ENCODE measurements around the gene INAFM1.

The INAFM1 gene

DNA sequence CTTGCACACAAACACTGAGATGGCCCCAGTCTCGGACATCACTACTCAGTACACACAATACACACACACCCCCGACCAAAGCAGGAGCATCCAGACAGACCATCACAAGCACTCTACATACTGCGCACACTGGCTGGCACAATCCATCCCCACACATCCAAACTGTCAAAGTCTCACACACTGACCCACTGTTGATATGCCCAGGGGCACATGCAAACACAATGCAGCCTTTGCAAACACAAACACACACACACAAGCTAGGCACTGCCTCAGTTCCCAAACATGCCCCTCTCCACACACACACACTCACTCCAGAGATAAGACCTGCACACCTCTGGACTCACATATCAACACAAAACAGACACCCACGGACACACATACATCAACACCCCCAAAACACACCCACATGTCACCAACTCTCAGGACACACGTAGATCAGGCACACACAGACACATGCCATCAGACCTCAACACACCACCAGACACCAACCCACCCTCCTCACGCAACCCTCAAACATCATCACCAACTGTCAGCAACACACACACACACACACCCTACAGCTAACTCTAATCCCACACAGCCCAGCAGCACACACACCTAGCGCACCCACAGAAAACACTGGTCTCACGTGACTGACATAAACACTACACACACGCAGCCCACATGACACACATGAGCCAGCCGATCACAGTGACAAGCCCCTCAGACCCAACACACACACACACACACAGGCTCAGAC is 45.6 kb upstream of the INAFM1 start (continued):
- TF ChIP-seq, protein P1, sequence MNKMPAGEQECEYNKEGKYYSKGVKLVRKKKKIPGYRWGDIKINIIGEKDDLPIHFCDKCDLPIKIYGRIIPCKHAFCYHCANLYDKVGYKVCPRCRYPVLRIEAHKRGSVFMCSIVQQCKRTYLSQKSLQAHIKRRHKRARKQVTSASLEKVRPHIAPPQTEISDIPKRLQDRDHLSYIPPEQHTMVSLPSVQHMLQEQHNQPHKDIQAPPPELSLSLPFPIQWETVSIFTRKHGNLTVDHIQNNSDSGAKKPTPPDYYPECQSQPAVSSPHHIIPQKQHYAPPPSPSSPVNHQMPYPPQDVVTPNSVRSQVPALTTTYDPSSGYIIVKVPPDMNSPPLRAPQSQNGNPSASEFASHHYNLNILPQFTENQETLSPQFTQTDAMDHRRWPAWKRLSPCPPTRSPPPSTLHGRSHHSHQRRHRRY (tag by site-specific recombination; IDR thresholded peaks at IDR 0.05), result no peak
- TF ChIP-seq HOXA7 (CRISPR knock-in tag; IDR thresholded peaks at IDR 0.05; ENCODE audit: borderline replicate concordance), result no peak
- peak; percentile 29; the same call in 1 of the 2 replicates for TF ChIP-seq OVOL3 (tag by site-specific recombination; IDR thresholded peaks at IDR 0.05)
- TF ChIP-seq ZNF174 (tag by site-specific recombination; IDR thresholded peaks at IDR 0.05), result no peak
- TF ChIP-seq, protein P2, sequence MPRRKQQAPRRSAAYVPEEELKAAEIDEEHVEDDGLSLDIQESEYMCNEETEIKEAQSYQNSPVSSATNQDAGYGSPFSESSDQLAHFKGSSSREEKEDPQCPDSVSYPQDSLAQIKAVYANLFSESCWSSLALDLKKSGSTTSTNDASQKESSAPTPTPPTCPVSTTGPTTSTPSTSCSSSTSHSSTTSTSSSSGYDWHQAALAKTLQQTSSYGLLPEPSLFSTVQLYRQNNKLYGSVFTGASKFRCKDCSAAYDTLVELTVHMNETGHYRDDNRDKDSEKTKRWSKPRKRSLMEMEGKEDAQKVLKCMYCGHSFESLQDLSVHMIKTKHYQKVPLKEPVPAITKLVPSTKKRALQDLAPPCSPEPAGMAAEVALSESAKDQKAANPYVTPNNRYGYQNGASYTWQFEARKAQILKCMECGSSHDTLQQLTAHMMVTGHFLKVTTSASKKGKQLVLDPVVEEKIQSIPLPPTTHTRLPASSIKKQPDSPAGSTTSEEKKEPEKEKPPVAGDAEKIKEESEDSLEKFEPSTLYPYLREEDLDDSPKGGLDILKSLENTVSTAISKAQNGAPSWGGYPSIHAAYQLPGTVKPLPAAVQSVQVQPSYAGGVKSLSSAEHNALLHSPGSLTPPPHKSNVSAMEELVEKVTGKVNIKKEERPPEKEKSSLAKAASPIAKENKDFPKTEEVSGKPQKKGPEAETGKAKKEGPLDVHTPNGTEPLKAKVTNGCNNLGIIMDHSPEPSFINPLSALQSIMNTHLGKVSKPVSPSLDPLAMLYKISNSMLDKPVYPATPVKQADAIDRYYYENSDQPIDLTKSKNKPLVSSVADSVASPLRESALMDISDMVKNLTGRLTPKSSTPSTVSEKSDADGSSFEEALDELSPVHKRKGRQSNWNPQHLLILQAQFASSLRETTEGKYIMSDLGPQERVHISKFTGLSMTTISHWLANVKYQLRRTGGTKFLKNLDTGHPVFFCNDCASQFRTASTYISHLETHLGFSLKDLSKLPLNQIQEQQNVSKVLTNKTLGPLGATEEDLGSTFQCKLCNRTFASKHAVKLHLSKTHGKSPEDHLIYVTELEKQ (tag by site-specific recombination; IDR thresholded peaks at IDR 0.05; ENCODE audit: borderline replicate concordance), result peak; percentile 70; the same call in 1 of the 2 replicates
- TF ChIP-seq, protein P3, sequence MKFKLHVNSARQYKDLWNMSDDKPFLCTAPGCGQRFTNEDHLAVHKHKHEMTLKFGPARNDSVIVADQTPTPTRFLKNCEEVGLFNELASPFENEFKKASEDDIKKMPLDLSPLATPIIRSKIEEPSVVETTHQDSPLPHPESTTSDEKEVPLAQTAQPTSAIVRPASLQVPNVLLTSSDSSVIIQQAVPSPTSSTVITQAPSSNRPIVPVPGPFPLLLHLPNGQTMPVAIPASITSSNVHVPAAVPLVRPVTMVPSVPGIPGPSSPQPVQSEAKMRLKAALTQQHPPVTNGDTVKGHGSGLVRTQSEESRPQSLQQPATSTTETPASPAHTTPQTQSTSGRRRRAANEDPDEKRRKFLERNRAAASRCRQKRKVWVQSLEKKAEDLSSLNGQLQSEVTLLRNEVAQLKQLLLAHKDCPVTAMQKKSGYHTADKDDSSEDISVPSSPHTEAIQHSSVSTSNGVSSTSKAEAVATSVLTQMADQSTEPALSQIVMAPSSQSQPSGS (tag by site-specific recombination; IDR thresholded peaks at IDR 0.05; ENCODE audit: low read depth), result no peak
- TF ChIP-seq ZNF24 (tag by site-specific recombination; IDR thresholded peaks at IDR 0.05), result no peak
- no peak; the same call in 1 of the 2 replicates for TF ChIP-seq ZNF621 (tag by site-specific recombination; IDR thresholded peaks at IDR 0.05)
- peak; percentile 83 for TF ChIP-seq ZNF391 (tag by site-specific recombination; IDR thresholded peaks at IDR 0.05; ENCODE audit: borderline replicate concordance, low read depth)
- TF ChIP-seq ZNF202 (tag by site-specific recombination; IDR thresholded peaks at IDR 0.05; ENCODE audit: borderline replicate concordance), result no peak
- no peak for TF ChIP-seq ZNF626 (tag by site-specific recombination; IDR thresholded peaks at IDR 0.05)
- no peak for TF ChIP-seq ZNF843 (tag by site-specific recombination; IDR thresholded peaks at IDR 0.05)
- TF ChIP-seq ZBTB17 (tag by site-specific recombination; IDR thresholded peaks at IDR 0.05), result peak; percentile 72
- 0 out of 2 replicates have a peak, but pooled peaks have one; percentile 9 for TF ChIP-seq ZNF121 (tag by site-specific recombination; IDR thresholded peaks at IDR 0.05)
- TF ChIP-seq, protein P4, sequence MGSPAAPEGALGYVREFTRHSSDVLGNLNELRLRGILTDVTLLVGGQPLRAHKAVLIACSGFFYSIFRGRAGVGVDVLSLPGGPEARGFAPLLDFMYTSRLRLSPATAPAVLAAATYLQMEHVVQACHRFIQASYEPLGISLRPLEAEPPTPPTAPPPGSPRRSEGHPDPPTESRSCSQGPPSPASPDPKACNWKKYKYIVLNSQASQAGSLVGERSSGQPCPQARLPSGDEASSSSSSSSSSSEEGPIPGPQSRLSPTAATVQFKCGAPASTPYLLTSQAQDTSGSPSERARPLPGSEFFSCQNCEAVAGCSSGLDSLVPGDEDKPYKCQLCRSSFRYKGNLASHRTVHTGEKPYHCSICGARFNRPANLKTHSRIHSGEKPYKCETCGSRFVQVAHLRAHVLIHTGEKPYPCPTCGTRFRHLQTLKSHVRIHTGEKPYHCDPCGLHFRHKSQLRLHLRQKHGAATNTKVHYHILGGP (tag by site-specific recombination; IDR thresholded peaks at IDR 0.05), result 0 out of 2 replicates have a peak, but pooled peaks have one; percentile 38
- no peak; the same call in 1 of the 2 replicates for TF ChIP-seq ZNF112 (tag by site-specific recombination; IDR thresholded peaks at IDR 0.05)
- TF ChIP-seq, protein P5, sequence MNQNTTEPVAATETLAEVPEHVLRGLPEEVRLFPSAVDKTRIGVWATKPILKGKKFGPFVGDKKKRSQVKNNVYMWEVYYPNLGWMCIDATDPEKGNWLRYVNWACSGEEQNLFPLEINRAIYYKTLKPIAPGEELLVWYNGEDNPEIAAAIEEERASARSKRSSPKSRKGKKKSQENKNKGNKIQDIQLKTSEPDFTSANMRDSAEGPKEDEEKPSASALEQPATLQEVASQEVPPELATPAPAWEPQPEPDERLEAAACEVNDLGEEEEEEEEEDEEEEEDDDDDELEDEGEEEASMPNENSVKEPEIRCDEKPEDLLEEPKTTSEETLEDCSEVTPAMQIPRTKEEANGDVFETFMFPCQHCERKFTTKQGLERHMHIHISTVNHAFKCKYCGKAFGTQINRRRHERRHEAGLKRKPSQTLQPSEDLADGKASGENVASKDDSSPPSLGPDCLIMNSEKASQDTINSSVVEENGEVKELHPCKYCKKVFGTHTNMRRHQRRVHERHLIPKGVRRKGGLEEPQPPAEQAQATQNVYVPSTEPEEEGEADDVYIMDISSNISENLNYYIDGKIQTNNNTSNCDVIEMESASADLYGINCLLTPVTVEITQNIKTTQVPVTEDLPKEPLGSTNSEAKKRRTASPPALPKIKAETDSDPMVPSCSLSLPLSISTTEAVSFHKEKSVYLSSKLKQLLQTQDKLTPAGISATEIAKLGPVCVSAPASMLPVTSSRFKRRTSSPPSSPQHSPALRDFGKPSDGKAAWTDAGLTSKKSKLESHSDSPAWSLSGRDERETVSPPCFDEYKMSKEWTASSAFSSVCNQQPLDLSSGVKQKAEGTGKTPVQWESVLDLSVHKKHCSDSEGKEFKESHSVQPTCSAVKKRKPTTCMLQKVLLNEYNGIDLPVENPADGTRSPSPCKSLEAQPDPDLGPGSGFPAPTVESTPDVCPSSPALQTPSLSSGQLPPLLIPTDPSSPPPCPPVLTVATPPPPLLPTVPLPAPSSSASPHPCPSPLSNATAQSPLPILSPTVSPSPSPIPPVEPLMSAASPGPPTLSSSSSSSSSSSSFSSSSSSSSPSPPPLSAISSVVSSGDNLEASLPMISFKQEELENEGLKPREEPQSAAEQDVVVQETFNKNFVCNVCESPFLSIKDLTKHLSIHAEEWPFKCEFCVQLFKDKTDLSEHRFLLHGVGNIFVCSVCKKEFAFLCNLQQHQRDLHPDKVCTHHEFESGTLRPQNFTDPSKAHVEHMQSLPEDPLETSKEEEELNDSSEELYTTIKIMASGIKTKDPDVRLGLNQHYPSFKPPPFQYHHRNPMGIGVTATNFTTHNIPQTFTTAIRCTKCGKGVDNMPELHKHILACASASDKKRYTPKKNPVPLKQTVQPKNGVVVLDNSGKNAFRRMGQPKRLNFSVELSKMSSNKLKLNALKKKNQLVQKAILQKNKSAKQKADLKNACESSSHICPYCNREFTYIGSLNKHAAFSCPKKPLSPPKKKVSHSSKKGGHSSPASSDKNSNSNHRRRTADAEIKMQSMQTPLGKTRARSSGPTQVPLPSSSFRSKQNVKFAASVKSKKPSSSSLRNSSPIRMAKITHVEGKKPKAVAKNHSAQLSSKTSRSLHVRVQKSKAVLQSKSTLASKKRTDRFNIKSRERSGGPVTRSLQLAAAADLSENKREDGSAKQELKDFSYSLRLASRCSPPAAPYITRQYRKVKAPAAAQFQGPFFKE (tag by site-specific recombination; IDR thresholded peaks at IDR 0.05; ENCODE audit: borderline replicate concordance), result no peak
- TF ChIP-seq ZNF629 (tag by site-specific recombination; IDR thresholded peaks at IDR 0.05), result no peak
- TF ChIP-seq KLF9 (tag by site-specific recombination; IDR thresholded peaks at IDR 0.05; ENCODE audit: low read depth), result peak; percentile 91
- TF ChIP-seq, protein P6, sequence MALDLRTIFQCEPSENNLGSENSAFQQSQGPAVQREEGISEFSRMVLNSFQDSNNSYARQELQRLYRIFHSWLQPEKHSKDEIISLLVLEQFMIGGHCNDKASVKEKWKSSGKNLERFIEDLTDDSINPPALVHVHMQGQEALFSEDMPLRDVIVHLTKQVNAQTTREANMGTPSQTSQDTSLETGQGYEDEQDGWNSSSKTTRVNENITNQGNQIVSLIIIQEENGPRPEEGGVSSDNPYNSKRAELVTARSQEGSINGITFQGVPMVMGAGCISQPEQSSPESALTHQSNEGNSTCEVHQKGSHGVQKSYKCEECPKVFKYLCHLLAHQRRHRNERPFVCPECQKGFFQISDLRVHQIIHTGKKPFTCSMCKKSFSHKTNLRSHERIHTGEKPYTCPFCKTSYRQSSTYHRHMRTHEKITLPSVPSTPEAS (tag by site-specific recombination; IDR thresholded peaks at IDR 0.05), result peak; percentile 94
- TF ChIP-seq ZNF19 (tag by site-specific recombination; IDR thresholded peaks at IDR 0.05; ENCODE audit: low read depth), result 0 out of 2 replicates have a peak, but pooled peaks have one; percentile 4
- peak; percentile 65; the same call in 1 of the 2 replicates for TF ChIP-seq ZSCAN23 (tag by site-specific recombination; IDR thresholded peaks at IDR 0.05)
- TF ChIP-seq ZNF274 (IDR thresholded peaks at IDR 0.05; ENCODE audit: low read length), result no peak
- no peak for TF ChIP-seq ZNF274 (tag by site-specific recombination; IDR thresholded peaks at IDR 0.05; ENCODE audit: borderline replicate concordance)
